K562 (cell line): ENCODE results near the gene SLC3A2. TPM values are rescaled to one million over a fixed set of nuclear protein-coding genes. Genes with fewer than 3 reads are reported as not detected.

ENCODE experiments used
- BACH1 ChIP-seq: fragments of 200-800 bp; sonication (Bioruptor generic); IDR thresholded peaks from 2 replicates; pipeline ENCODE4 v1.6.1; 2016; ENCODE audit warnings: missing genetic modification characterization, missing compliant biosample characterization
- FOXM1 ChIP-seq, 2 experiments: fragments of 450-650 bp in 1 of 2; sonication (generic) in 1 of 2; formaldehyde crosslinking in 1 of 2; IDR thresholded peaks; 2 replicates each; pipeline versions ENCODE4 v1.6.1 to v1.9.0; 2017 to 2022; ENCODE audit warnings: low read depth in 2 of 2, mild to moderate bottlenecking in 2 of 2, missing genetic modification reagents in 1 of 2, moderate library complexity in 1 of 2
- FOXP1 ChIP-seq: sonication (generic); formaldehyde crosslinking; IDR thresholded peaks from 2 replicates; pipeline ENCODE4 v1.8.0; 2022; ENCODE audit warnings: mild to moderate bottlenecking, missing genetic modification reagents
- GTF2E2 ChIP-seq: fragments of 200-800 bp; sonication (Bioruptor generic); IDR thresholded peaks from 2 replicates; pipeline ENCODE4 v1.6.1; 2016; ENCODE audit warnings: missing genetic modification characterization, missing compliant biosample characterization
- HCFC1 ChIP-seq: IDR thresholded peaks from 2 replicates; pipeline ENCODE4 v1.6.1; 2012; ENCODE audit warnings: low read depth, low read length, improper control_type of control experiment
- KDM1A ChIP-seq, 2 experiments: fragments of 450-650 bp; IDR thresholded peaks; 2 replicates each; pipeline ENCODE4 v1.6.1; 2016; ENCODE audit warnings: mild to moderate bottlenecking in 2 of 2
- NR3C1 ChIP-seq: sonication (generic); formaldehyde crosslinking; IDR thresholded peaks from 2 replicates; pipeline ENCODE4 v1.8.1; 2022; ENCODE audit warnings: missing genetic modification reagents
- RAD51 ChIP-seq: fragments of 450-650 bp; IDR thresholded peaks from 2 replicates; pipeline ENCODE4 v1.7.1; 2016; ENCODE audit warnings: low read depth, mild to moderate bottlenecking, borderline replicate concordance
- RBFOX2 ChIP-seq: fragments of 200-400 bp; formaldehyde crosslinking; IDR thresholded peaks from 2 replicates; pipeline ENCODE4 v1.6.1; 2017; ENCODE audit warnings: low read depth, mild to moderate bottlenecking, low read length, moderate library complexity
- RCOR1 ChIP-seq, 2 experiments: IDR thresholded peaks; 2 replicates each; pipeline ENCODE4 v1.6.1; 2012; ENCODE audit warnings: low read depth in 2 of 2, low read length in 2 of 2, borderline replicate concordance in 1 of 2, improper control_type of control experiment in 1 of 2
- SAP30 ChIP-seq: fragments of 200-600 bp; sonication (generic); IDR thresholded peaks from 2 replicates; pipeline ENCODE4 v1.6.1; 2012; ENCODE audit warnings: borderline replicate concordance, low read depth, mild to moderate bottlenecking, moderate library complexity, low read length, control low read depth, inconsistent platforms; ENCODE audit not compliant: insufficient read depth, poor library complexity, severe bottlenecking
- SMARCA5 ChIP-seq: fragments of 450-650 bp; IDR thresholded peaks from 2 replicates; pipeline ENCODE4 v1.6.1; 2016
- TEAD1 ChIP-seq, 2 experiments: fragments of 450-650 bp in 1 of 2; sonication (generic) in 1 of 2; formaldehyde crosslinking; IDR thresholded peaks; 2 replicates each; pipeline versions ENCODE4 v1.4.0 to v1.8.0; 2020 to 2022; ENCODE audit warnings: mild to moderate bottlenecking in 2 of 2, missing genetic modification reagents in 1 of 2
- TEAD4 ChIP-seq, 2 experiments: sonication (generic) in 1 of 2; formaldehyde crosslinking in 1 of 2; IDR thresholded peaks; 2 replicates each; pipeline versions ENCODE4 v1.6.1 to v1.8.0; 2012 to 2022; ENCODE audit warnings: borderline replicate concordance in 1 of 2, inconsistent platforms in 1 of 2, low read length in 1 of 2, mild to moderate bottlenecking in 1 of 2, missing genetic modification reagents in 1 of 2
- polyA plus RNA-seq, 8 experiments: library from polyadenylated mRNA; depleted of rRNA in 4 of 8; stranded (reverse) in 5 of 8; unstranded in 3 of 8; fragments of >200 nt; fragmentation: Nextera tagmentation in 2 of 8; fragmentation: Illumina TruSeq in 1 of 8; extraction: Ambion mirVana in 2 of 8; extraction: Trizol in 1 of 8; gene quantifications; 2 replicates each; pipeline versions ENCODE4 v1.2.1 to v1.2.3, GENCODE V29; 2011 to 2014; ENCODE audit warnings: inconsistent platforms in 1 of 8, missing spikeins in 1 of 8
- total RNA-seq, 7 experiments: library from RNA; depleted of rRNA in 6 of 7; stranded (reverse); fragments of >200 nt in 6 of 7; fragmentation: Illumina TruSeq in 2 of 7; extraction: Trizol in 2 of 7; gene quantifications; 2 replicates each; pipeline versions ENCODE4 v1.2.1 to v1.2.3, GENCODE V29; 2011 to 2021; ENCODE audit warnings: low replicate concordance in 1 of 7
- TF ChIP-seq, protein P1 (sequence below): IDR thresholded peaks from 3 replicates; pipeline ENCODE4 v1.6.1; 2011; ENCODE audit warnings: borderline replicate concordance, mild to moderate bottlenecking, moderate library complexity; ENCODE audit not compliant: insufficient read length; ENCODE audit errors: extremely low read depth
- TF ChIP-seq, protein P2 (sequence below): sonication (generic); formaldehyde crosslinking; IDR thresholded peaks from 2 replicates; pipeline ENCODE4 v1.8.1; 2023; ENCODE audit warnings: mild to moderate bottlenecking, missing genetic modification reagents
- TF ChIP-seq, protein P3 (sequence below): fragments of 450-650 bp; conservative IDR thresholded peaks from 2 replicates; pipeline ENCODE4 v1.6.1; 2016; ENCODE audit warnings: missing genetic modification characterization, low read depth, mild to moderate bottlenecking, missing compliant biosample characterization, moderate library complexity

The SLC3A2 gene
- total and polyA plus RNA-seq, 9 of the 15 experiments (the other 6 are each of a cell fraction or from before 2014, with no cell fraction given) = 20.0 to 296 (median 214) TPM

DNA sequence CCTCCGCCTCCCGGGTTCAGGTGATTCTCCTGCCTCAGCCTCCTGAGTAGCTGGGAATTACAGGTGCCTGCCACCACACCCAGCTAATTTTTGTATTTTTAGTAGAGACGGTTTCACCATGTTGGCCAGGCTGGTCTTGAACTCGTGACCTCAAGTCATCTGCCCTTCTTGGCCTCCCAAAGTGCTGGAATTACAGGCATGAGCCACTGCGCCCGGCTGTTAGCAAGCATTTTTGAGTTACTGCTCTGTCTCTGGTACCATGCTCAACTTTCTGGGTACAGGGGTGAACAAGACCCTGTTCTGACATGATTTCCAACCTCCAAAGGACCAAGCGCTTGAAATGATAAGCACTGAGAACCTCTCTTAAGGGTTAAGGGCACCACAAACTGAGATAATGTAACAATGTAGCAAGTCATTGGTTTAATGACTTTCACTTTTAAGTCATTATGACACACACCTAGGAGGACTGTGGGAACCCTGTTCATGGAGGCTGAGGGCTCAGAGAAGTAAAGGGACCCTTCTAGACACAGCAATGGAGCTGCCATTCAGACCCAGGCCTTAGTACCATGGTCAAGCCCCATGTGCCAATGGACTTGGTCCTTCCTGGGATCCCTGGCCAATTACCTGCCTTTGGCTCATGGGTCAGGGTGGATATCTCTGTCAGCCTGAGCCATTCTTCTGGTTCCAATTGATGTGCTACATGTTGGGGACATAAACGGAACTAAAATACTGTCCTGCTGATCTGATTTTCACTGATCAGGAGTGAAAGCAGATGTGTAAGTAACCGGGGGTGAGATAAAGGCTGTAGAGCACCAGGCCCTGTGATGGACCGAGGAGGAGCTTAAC, 11.6 kb downstream of the SLC3A2 start (continued):
- TF ChIP-seq, protein P1, sequence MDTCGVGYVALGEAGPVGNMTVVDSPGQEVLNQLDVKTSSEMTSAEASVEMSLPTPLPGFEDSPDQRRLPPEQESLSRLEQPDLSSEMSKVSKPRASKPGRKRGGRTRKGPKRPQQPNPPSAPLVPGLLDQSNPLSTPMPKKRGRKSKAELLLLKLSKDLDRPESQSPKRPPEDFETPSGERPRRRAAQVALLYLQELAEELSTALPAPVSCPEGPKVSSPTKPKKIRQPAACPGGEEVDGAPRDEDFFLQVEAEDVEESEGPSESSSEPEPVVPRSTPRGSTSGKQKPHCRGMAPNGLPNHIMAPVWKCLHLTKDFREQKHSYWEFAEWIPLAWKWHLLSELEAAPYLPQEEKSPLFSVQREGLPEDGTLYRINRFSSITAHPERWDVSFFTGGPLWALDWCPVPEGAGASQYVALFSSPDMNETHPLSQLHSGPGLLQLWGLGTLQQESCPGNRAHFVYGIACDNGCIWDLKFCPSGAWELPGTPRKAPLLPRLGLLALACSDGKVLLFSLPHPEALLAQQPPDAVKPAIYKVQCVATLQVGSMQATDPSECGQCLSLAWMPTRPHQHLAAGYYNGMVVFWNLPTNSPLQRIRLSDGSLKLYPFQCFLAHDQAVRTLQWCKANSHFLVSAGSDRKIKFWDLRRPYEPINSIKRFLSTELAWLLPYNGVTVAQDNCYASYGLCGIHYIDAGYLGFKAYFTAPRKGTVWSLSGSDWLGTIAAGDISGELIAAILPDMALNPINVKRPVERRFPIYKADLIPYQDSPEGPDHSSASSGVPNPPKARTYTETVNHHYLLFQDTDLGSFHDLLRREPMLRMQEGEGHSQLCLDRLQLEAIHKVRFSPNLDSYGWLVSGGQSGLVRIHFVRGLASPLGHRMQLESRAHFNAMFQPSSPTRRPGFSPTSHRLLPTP = no peak
- TF ChIP-seq, protein P2, sequence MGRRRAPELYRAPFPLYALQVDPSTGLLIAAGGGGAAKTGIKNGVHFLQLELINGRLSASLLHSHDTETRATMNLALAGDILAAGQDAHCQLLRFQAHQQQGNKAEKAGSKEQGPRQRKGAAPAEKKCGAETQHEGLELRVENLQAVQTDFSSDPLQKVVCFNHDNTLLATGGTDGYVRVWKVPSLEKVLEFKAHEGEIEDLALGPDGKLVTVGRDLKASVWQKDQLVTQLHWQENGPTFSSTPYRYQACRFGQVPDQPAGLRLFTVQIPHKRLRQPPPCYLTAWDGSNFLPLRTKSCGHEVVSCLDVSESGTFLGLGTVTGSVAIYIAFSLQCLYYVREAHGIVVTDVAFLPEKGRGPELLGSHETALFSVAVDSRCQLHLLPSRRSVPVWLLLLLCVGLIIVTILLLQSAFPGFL (CRISPR knock-in tag) = no peak
- TF ChIP-seq RBFOX2 = no peak
- TF ChIP-seq SAP30 = no peak
- no peak for TF ChIP-seq SMARCA5
- TF ChIP-seq KDM1A (IDR thresholded peaks at IDR 0.05) = peak; percentile 21 to 32; a peak in 2 of 4 replicates
- no peak for TF ChIP-seq NR3C1 (CRISPR knock-in tag)
- no peak for TF ChIP-seq RAD51
- TF ChIP-seq FOXP1 (CRISPR knock-in tag) = peak; percentile 57; the same call in 1 of the 2 replicates
- TF ChIP-seq FOXM1 (IDR thresholded peaks at IDR 0.05; ENCODE audit: low read depth) = no peak
- TF ChIP-seq FOXM1 (CRISPR knock-in tag; IDR thresholded peaks at IDR 0.05; ENCODE audit: low read depth) = no peak
- no peak for TF ChIP-seq BACH1
- 0 out of 4 replicates have a peak, but pooled peaks of 1 of the 2 experiments have one; percentile 29 for TF ChIP-seq TEAD1 (CRISPR knock-in tag; IDR thresholded peaks at IDR 0.05)
- TF ChIP-seq, protein P3, sequence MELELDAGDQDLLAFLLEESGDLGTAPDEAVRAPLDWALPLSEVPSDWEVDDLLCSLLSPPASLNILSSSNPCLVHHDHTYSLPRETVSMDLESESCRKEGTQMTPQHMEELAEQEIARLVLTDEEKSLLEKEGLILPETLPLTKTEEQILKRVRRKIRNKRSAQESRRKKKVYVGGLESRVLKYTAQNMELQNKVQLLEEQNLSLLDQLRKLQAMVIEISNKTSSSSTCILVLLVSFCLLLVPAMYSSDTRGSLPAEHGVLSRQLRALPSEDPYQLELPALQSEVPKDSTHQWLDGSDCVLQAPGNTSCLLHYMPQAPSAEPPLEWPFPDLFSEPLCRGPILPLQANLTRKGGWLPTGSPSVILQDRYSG = peak; percentile 54; the same call in 1 of the 2 replicates
- TF ChIP-seq GTF2E2 (tag) = no peak
- TF ChIP-seq HCFC1 = no peak
- 0 out of 4 replicates have a peak, but pooled peaks of 1 of the 2 experiments have one; percentile 21 for TF ChIP-seq RCOR1 (IDR thresholded peaks at IDR 0.05; ENCODE audit: borderline replicate concordance in 1 of 2, low read depth in 2 of 2, low read length in 2 of 2)
- no peak; the same call in 1 of the 2 replicates for TF ChIP-seq TEAD4 (IDR thresholded peaks at IDR 0.05; ENCODE audit: low read length)
- no peak for TF ChIP-seq TEAD4 (CRISPR knock-in tag; IDR thresholded peaks at IDR 0.05; ENCODE audit: borderline replicate concordance)
- TF ChIP-seq, all 486 proteins: peak for 40
